Activated gamma-delta T cell (primary cell): Measurements from ENCODE around the gene VASP.
"Not testable (repeated sequence)": the region's sequence is repeated elsewhere in the genome, so short reads cannot be mapped to it uniquely, and the experiment has no call there.

ENCODE experiments used
- DNase-seq: peaks from one replicate; lab custom pipeline; 2025; lab: John Stamatoyannopoulos, UW

VASP gene

GRCh38 chr19:45496349-45496953, 10.8 kb upstream of the VASP start:
- peak; percentile 33 for DNase-seq

GRCh38 chr19:45497791-45498190, 9.5 kb upstream of the VASP start:
- no peak for DNase-seq

- peak; percentile 49 for DNase-seq
These were observed 8.7 kb upstream of the VASP start, which contains the start of gene PPM1N for GRCh38 chr19:45498411-45499195. Gene PPM1N (plus strand): TSS chr19:45498443. CDS start chr19:45498473, 30 bp downstream.

GRCh38 chr19:45499196-45500180, 7.8 kb upstream of the VASP start:
- DNase-seq, result no peak

- DNase-seq, result no peak
These were observed 6.2 kb upstream of the VASP start for GRCh38 chr19:45500918-45501729.

GRCh38 chr19:45501730-45502014, 5.6 kb upstream of the VASP start:
- DNase-seq, result no peak

GRCh38 chr19:45502111-45502510, 5.2 kb upstream of the VASP start:
- no peak for DNase-seq

GRCh38 chr19:45503909-45504308, 3.4 kb upstream of the VASP start:
- no peak for DNase-seq

GRCh38 chr19:45505151-45505995, 1.9 kb upstream of the VASP start:
- DNase-seq, result no peak

GRCh38 chr19:45505996-45506245, 1.4 kb upstream of the VASP start:
- no peak for DNase-seq

- DNase-seq, result peak; percentile 92
These were observed 862 bp upstream of the VASP start for GRCh38 chr19:45506246-45506988.

- DNase-seq, result no peak
These were observed 665 bp downstream of the VASP start for GRCh38 chr19:45507872-45508416.

GRCh38 chr19:45508417-45508860, 1.2 kb downstream of the VASP start:
- DNase-seq, result no peak

- DNase-seq, result no peak
These were observed 1.8 kb downstream of the VASP start for GRCh38 chr19:45508861-45509691.

- no peak for DNase-seq
These were observed 2.4 kb downstream of the VASP start for GRCh38 chr19:45509692-45510015.

- DNase-seq, result not testable (repeated sequence)
These were observed 3.1 kb downstream of the VASP start for GRCh38 chr19:45510352-45510751.

- DNase-seq, result no peak
These were observed 3.8 kb downstream of the VASP start for GRCh38 chr19:45511074-45511473.

GRCh38 chr19:45512881-45513483, 5.7 kb downstream of the VASP start:
- DNase-seq, result no peak
